HL-60 (cell line): ENCODE measurements around the gene STXBP3.

Source experiments
- POLR2AphosphoS5 ChIP-seq: IDR thresholded peaks from 2 replicates; pipeline ENCODE4 v1.6.1; 2012; ENCODE audit warnings: low read depth
- TF ChIP-seq, protein P1 (sequence below): IDR thresholded peaks from one replicate; pipeline ENCODE4 v1.5.1; 2011; ENCODE audit warnings: low read length, control low read depth, inconsistent platforms; ENCODE audit not compliant: insufficient read depth
- TF ChIP-seq, protein P2 (sequence below): IDR thresholded peaks from 2 replicates; pipeline ENCODE4 v1.6.1; 2012; ENCODE audit warnings: low read depth; ENCODE audit not compliant: insufficient replicate concordance

DNA sequence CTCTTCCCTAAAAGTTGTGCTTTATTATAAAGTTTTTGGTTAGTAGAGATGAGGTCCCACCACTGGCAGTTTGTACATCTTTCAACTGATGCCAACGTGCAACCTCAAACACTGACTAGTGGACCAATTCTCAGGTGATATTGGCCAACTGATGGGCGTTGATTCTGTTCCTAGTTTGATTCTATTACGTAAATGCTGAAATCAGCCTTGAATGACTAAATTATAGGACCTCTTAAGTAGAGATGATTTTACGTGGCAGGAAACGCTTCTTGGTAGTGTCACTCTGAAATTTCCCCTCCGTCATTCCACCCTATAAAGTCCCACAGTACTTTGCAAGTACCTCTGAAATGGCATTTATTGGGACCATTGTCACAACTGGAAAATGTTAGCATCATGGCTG is 42.5 kb upstream of the STXBP3 start:
- TF ChIP-seq, protein P1, sequence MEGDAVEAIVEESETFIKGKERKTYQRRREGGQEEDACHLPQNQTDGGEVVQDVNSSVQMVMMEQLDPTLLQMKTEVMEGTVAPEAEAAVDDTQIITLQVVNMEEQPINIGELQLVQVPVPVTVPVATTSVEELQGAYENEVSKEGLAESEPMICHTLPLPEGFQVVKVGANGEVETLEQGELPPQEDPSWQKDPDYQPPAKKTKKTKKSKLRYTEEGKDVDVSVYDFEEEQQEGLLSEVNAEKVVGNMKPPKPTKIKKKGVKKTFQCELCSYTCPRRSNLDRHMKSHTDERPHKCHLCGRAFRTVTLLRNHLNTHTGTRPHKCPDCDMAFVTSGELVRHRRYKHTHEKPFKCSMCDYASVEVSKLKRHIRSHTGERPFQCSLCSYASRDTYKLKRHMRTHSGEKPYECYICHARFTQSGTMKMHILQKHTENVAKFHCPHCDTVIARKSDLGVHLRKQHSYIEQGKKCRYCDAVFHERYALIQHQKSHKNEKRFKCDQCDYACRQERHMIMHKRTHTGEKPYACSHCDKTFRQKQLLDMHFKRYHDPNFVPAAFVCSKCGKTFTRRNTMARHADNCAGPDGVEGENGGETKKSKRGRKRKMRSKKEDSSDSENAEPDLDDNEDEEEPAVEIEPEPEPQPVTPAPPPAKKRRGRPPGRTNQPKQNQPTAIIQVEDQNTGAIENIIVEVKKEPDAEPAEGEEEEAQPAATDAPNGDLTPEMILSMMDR, result no peak
- TF ChIP-seq, protein P2, sequence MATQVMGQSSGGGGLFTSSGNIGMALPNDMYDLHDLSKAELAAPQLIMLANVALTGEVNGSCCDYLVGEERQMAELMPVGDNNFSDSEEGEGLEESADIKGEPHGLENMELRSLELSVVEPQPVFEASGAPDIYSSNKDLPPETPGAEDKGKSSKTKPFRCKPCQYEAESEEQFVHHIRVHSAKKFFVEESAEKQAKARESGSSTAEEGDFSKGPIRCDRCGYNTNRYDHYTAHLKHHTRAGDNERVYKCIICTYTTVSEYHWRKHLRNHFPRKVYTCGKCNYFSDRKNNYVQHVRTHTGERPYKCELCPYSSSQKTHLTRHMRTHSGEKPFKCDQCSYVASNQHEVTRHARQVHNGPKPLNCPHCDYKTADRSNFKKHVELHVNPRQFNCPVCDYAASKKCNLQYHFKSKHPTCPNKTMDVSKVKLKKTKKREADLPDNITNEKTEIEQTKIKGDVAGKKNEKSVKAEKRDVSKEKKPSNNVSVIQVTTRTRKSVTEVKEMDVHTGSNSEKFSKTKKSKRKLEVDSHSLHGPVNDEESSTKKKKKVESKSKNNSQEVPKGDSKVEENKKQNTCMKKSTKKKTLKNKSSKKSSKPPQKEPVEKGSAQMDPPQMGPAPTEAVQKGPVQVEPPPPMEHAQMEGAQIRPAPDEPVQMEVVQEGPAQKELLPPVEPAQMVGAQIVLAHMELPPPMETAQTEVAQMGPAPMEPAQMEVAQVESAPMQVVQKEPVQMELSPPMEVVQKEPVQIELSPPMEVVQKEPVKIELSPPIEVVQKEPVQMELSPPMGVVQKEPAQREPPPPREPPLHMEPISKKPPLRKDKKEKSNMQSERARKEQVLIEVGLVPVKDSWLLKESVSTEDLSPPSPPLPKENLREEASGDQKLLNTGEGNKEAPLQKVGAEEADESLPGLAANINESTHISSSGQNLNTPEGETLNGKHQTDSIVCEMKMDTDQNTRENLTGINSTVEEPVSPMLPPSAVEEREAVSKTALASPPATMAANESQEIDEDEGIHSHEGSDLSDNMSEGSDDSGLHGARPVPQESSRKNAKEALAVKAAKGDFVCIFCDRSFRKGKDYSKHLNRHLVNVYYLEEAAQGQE, result no peak
- TF ChIP-seq POLR2AphosphoS5, result no peak
